Trophoblast cell (in vitro differentiated cells and primary cell): ENCODE data around the gene JMJD4.

Experiments used
- DNase-seq, 2 donors: peaks; one replicate each; pipeline ENCODE4 v3.0.0-alpha.2; 2016
- H2AFZ ChIP-seq: 2 replicates; pipeline ENCODE4 v1.6.1; 2013; ENCODE audit warnings: low read length, moderate library complexity, mild to moderate bottlenecking; ENCODE audit not compliant: insufficient read depth, poor library complexity
- H2AK5ac ChIP-seq: 2 replicates; pipeline ENCODE4 v1.6.1; 2013; ENCODE audit warnings: mild to moderate bottlenecking, low read length
- H2BK120ac ChIP-seq: 2 replicates; pipeline ENCODE4 v1.6.1; 2013; ENCODE audit warnings: low read length, mild to moderate bottlenecking, moderate library complexity; ENCODE audit not compliant: insufficient read depth, poor library complexity
- H2BK12ac ChIP-seq: 2 replicates; pipeline ENCODE4 v1.6.1; 2013; ENCODE audit warnings: mild to moderate bottlenecking, low read length, moderate library complexity
- H2BK5ac ChIP-seq: 2 replicates; pipeline ENCODE4 v1.6.1; 2013; ENCODE audit warnings: low read length, low read depth, moderate library complexity, mild to moderate bottlenecking; ENCODE audit not compliant: poor library complexity
- H3K14ac ChIP-seq: 2 replicates; pipeline ENCODE4 v1.6.1; 2013; ENCODE audit warnings: mild to moderate bottlenecking, low read length
- H3K18ac ChIP-seq: 2 replicates; pipeline ENCODE4 v1.6.1; 2013; ENCODE audit warnings: mild to moderate bottlenecking, low read length
- H3K23ac ChIP-seq: 2 replicates; pipeline ENCODE4 v1.6.1; 2013; ENCODE audit warnings: low read length
- H3K27ac ChIP-seq: 2 replicates; pipeline ENCODE4 v1.5.1; 2013; ENCODE audit warnings: low read depth, mild to moderate bottlenecking, inconsistent platforms, low read length, moderate library complexity
- H3K27me3 ChIP-seq: 2 replicates; pipeline ENCODE4 v1.6.1; 2013; ENCODE audit warnings: inconsistent platforms, mild to moderate bottlenecking, low read length, moderate library complexity; ENCODE audit not compliant: insufficient read depth
- H3K36me3 ChIP-seq, 2 experiments: 1 replicate in 1 of 2; 2 replicates in 1 of 2; pipeline ENCODE4 v1.6.1; 2013; ENCODE audit warnings: low read length in 2 of 2, mild to moderate bottlenecking in 2 of 2, moderate library complexity in 1 of 2; ENCODE audit not compliant: insufficient read depth in 2 of 2, control insufficient read depth in 1 of 2
- H3K4ac ChIP-seq: 2 replicates; pipeline ENCODE4 v1.6.1; 2013; ENCODE audit warnings: low read depth, mild to moderate bottlenecking, low read length, moderate library complexity
- H3K4me1 ChIP-seq, 2 experiments: 1 replicate in 1 of 2; 2 replicates in 1 of 2; pipeline ENCODE4 v1.6.1; 2013; ENCODE audit warnings: low read length in 2 of 2, mild to moderate bottlenecking in 2 of 2, moderate library complexity in 1 of 2; ENCODE audit not compliant: insufficient read depth in 2 of 2, control insufficient read depth in 1 of 2
- H3K4me2 ChIP-seq: 2 replicates; pipeline ENCODE4 v1.6.1; 2013; ENCODE audit warnings: inconsistent platforms, mild to moderate bottlenecking, low read length, moderate library complexity
- H3K4me3 ChIP-seq: 2 replicates; pipeline ENCODE4 v1.5.1; 2013; ENCODE audit warnings: mild to moderate bottlenecking, low read depth, low read length, inconsistent platforms
- H3K79me1 ChIP-seq: one replicate; pipeline ENCODE4 v1.6.1; 2013; ENCODE audit warnings: low read length
- H3K79me2 ChIP-seq: 2 replicates; pipeline ENCODE4 v1.6.1; 2013; ENCODE audit warnings: low read length, mild to moderate bottlenecking; ENCODE audit not compliant: control insufficient read depth, insufficient read depth, poor library complexity
- H3K9ac ChIP-seq: 2 replicates; pipeline ENCODE4 v1.6.1; 2013; ENCODE audit warnings: mild to moderate bottlenecking, low read length
- H3K9me3 ChIP-seq: 2 replicates; pipeline ENCODE4 v1.6.1; 2013; ENCODE audit warnings: low read depth, mild to moderate bottlenecking, control low read depth, inconsistent platforms, low read length; ENCODE audit not compliant: insufficient read depth
- H4K12ac ChIP-seq: 2 replicates; pipeline ENCODE4 v1.6.1; 2013; ENCODE audit warnings: low read depth, mild to moderate bottlenecking, low read length, moderate library complexity
- H4K8ac ChIP-seq: 2 replicates; pipeline ENCODE4 v1.6.1; 2013; ENCODE audit warnings: low read depth, mild to moderate bottlenecking, low read length, moderate library complexity
- H4K91ac ChIP-seq: one replicate; pipeline ENCODE4 v1.6.1; 2013; ENCODE audit warnings: low read depth, mild to moderate bottlenecking, low read length, moderate library complexity
- WGBS: extraction: QIAGEN DNeasy Blood & Tissue Kit; methylation state at CpG from one replicate; pipeline ENCODE4 v1.1.7; 2013; ENCODE audit warnings: missing lambda C conversion rate; ENCODE audit not compliant: insufficient read length, insufficient coverage; ENCODE audit errors: extremely low coverage; 5-methylcytosine and 5-hydroxymethylcytosine counted together

The JMJD4 gene

DNA sequence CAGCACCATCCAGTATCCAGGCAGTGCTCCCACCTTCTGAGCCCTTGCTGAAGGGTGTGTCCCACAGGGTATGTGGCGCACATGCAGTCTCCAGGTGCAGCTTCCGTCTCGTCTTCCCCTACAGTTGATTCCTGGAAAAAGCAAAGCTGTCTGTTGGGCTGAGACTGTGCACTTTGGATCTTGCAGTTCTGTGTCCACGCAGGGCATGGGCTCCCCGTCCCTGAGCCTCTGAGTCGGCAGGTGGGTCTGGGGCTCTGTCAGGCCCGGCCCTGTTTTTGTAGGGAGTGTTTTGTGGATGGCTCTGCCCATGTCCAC is 33.0 kb upstream of the JMJD4 start:
- Histone ChIP-seq H2AK5ac (no peak overlapping the region), H2BK12ac (no peak overlapping the region), H3K4me2 (no peak overlapping the region), H3K9ac (no peak overlapping the region), H3K79me1 (peaks cover 6% of the 10 kb centered on the region), H2BK120ac (no peak overlapping the region), H3K27ac (no peak overlapping the region), H2BK5ac (no peak overlapping the region), H3K23ac (no peak overlapping the region), H4K91ac (no peak overlapping the region), H3K4me1 (peaks cover 13 to 30% of the 10 kb centered on the region in 2 experiments), H3K9me3 (peaks cover 3% of the 10 kb centered on the region), H3K27me3 (no peaks in the 10 kb centered on the region), H4K12ac (no peak overlapping the region), H3K4me3 (no peak overlapping the region), H3K14ac (no peak overlapping the region), H4K8ac (no peak overlapping the region), H3K4ac (no peak overlapping the region), H3K36me3 (peaks cover 40 to 52% of the 10 kb centered on the region in 2 experiments), H3K18ac (no peak overlapping the region), H2AFZ (no peak overlapping the region), H3K79me2 (peaks cover 2% of the 10 kb centered on the region)
- no peak for DNase-seq
- WGBS: no CpG with 5 or more reads among the region's 7 CpGs

DNA sequence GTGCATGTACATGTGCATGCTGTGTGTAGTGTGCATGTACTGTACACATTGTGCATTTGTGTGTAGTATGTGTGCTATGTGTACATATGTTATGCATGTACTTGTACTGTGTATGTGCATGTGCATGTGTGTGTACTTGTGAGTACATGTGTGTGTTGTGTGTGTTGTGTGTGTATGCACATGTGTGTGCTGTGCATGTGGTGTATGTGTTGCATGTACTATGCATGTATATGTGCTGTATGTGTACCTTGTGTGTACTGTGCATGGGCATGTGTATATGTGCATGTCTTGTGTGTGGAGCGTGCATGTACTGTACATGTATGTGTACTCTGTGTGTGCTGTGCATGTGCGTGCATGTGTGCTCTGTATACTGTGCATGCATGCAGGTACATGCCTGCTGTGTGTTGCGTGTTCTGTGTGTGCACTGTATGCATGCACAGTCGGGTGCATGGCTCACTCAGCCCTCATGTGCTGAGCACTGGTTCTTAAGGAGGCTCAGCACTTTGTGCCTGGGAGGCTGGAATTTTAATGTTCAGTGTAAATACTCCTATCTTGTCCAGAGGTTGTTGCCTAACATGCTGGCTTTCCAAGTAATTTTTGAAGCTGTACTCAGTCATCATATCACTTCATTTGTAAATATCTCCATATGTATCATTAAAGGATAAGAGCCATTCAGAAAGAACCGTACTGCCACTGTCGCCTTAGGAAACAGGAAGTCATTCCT is 32.5 kb upstream of the JMJD4 start:
- Histone ChIP-seq H2BK12ac (no peak overlapping the region), H3K27me3 (no peaks in the 10 kb centered on the region), H2AFZ (no peak overlapping the region), H2BK120ac (no peak overlapping the region), H3K14ac (no peak overlapping the region), H4K8ac (no peak overlapping the region), H3K4me3 (no peak overlapping the region), H2BK5ac (no peak overlapping the region), H4K12ac (no peak overlapping the region), H3K79me2 (peaks cover 2% of the 10 kb centered on the region), H3K23ac (no peak overlapping the region), H3K4ac (no peak overlapping the region), H3K36me3 (peaks cover 40 to 52% of the 10 kb centered on the region in 2 experiments), H3K27ac (no peak overlapping the region), H3K9me3 (peaks cover 3% of the 10 kb centered on the region), H3K18ac (no peak overlapping the region), H4K91ac (no peak overlapping the region), H3K4me2 (no peak overlapping the region), H3K9ac (no peak overlapping the region), H3K4me1 (peaks cover 15 to 32% of the 10 kb centered on the region in 2 experiments), H2AK5ac (no peak overlapping the region), H3K79me1 (peaks cover 7% of the 10 kb centered on the region)
- DNase-seq: no peak
- WGBS: no CpG with 5 or more reads among the region's 6 CpGs

- H3K9me3 ChIP-seq: peaks cover 3% of the 10 kb centered on the region
- H4K12ac ChIP-seq: no peak overlapping the region
- no peak overlapping the region for H2BK5ac ChIP-seq
- no peak overlapping the region for H3K14ac ChIP-seq
- H2AK5ac ChIP-seq: no peak overlapping the region
- H3K18ac ChIP-seq: no peak overlapping the region
- H3K79me1 ChIP-seq: peaks cover 7% of the 10 kb centered on the region
- no peak overlapping the region for H4K91ac ChIP-seq
- H2BK12ac ChIP-seq: no peak overlapping the region
- H3K4ac ChIP-seq: no peak overlapping the region
- H3K79me2 ChIP-seq: peaks cover 2% of the 10 kb centered on the region
- no peak overlapping the region for H3K4me2 ChIP-seq
- H3K9ac ChIP-seq: no peak overlapping the region
- peaks cover 40 to 53% of the 10 kb centered on the region in 2 experiments for H3K36me3 ChIP-seq
- no peak overlapping the region for H2BK120ac ChIP-seq
- no CpG with 5 or more reads among the region's 19 CpGs for WGBS
- no peak overlapping the region for H4K8ac ChIP-seq
- H3K4me1 ChIP-seq: peaks cover 15 to 33% of the 10 kb centered on the region in 2 experiments
- no peak overlapping the region for H3K23ac ChIP-seq
- H3K4me3 ChIP-seq: no peak overlapping the region
- H3K27ac ChIP-seq: no peak overlapping the region
- H2AFZ ChIP-seq: no peak overlapping the region
- DNase-seq: no peak
- H3K27me3 ChIP-seq: no peaks in the 10 kb centered on the region
These were observed 31.7 kb upstream of the JMJD4 start for GRCh38 chr1:227766653-227767277.

GRCh38 chr1:227766015-227766634 is 31.0 kb upstream of the JMJD4 start:
- Histone ChIP-seq H2BK12ac (no peak overlapping the region), H3K9ac (no peak overlapping the region), H3K79me1 (peaks cover 7% of the 10 kb centered on the region), H3K27me3 (no peaks in the 10 kb centered on the region), H3K27ac (no peak overlapping the region), H2AK5ac (no peak overlapping the region), H2BK5ac (no peak overlapping the region), H4K91ac (peak overlapping the region; percentile 4), H3K9me3 (peaks cover 3% of the 10 kb centered on the region), H3K36me3 (peaks cover 40 to 55% of the 10 kb centered on the region in 2 experiments), H3K18ac (no peak overlapping the region), H3K79me2 (peaks cover 2% of the 10 kb centered on the region), H3K23ac (no peak overlapping the region), H3K4ac (no peak overlapping the region), H4K8ac (no peak overlapping the region), H3K4me3 (no peak overlapping the region), H2BK120ac (no peak overlapping the region), H3K4me1 (peaks cover 15 to 33% of the 10 kb centered on the region in 2 experiments), H4K12ac (no peak overlapping the region), H3K14ac (peak overlapping the region; percentile 0), H3K4me2 (no peak overlapping the region), H2AFZ (no peak overlapping the region)
- WGBS: no CpG with 5 or more reads among the region's 17 CpGs
- DNase-seq: peak; percentile 62 to 64
